ENCODE measurements around the gene SAP30BP. TPM values are rescaled to one million over a fixed set of nuclear protein-coding genes. Genes with fewer than 3 reads are reported as not detected.

SAP30BP gene
- total RNA-seq, 2 donors from 2014 or later, result 96.5 to 113 TPM

- no peaks in the 10 kb centered on the region for H3K27me3 ChIP-seq (ENCODE audit: control insufficient read depth, insufficient read depth, low read length, poor library complexity, severe bottlenecking)
- H3K9ac ChIP-seq (ENCODE audit: extremely low read depth, low read length, poor library complexity, severe bottlenecking), result no peak overlapping the region
- TF ChIP-seq CTCF (conservative IDR thresholded peaks at IDR 0.05), result peak; percentile 78
- no peaks in the 10 kb centered on the region for H3K36me3 ChIP-seq (ENCODE audit: control insufficient read depth, insufficient read depth, low read length)
- peaks cover 3% of the 10 kb centered on the region for H3K27me3 Mint-ChIP-seq (ENCODE audit: insufficient read depth)
- no peaks in the 10 kb centered on the region for H3K36me3 Mint-ChIP-seq (ENCODE audit: low read depth)
- H3K9me3 Mint-ChIP-seq, result no peaks in the 10 kb centered on the region
- no peak overlapping the region for H3K27ac ChIP-seq (ENCODE audit: low read depth, low read length)
- 84 to 87% methylated on average over 25 to 36 of the region's 36 CpGs for WGBS, 2 experiments (ENCODE audit: insufficient coverage in 1 of 2, insufficient read length in 1 of 2)
- no peaks in the 10 kb centered on the region for H3K9me3 ChIP-seq (ENCODE audit: control insufficient read depth, low read length)
- no peak overlapping the region for H3K4me3 Mint-ChIP-seq
- peak; percentile 97 for DNase-seq
- peaks cover 6% of the 10 kb centered on the region for H3K4me1 Mint-ChIP-seq
- H3K4me3 ChIP-seq (ENCODE audit: low read length), result no peak overlapping the region
- peaks cover 7% of the 10 kb centered on the region for H3K4me1 ChIP-seq (ENCODE audit: control insufficient read depth, insufficient read depth, low read length)
- no peak overlapping the region for H3K27ac Mint-ChIP-seq
These were observed 47.4 kb upstream of the SAP30BP start for GRCh38 chr17:75619506-75620431.

GRCh38 chr17:75621489-75621888 is 45.6 kb upstream of the SAP30BP start:
- no peak for TF ChIP-seq CTCF (conservative IDR thresholded peaks at IDR 0.05)
- Histone ChIP-seq H3K27me3 (ENCODE audit: control insufficient read depth, insufficient read depth, low read length, poor library complexity, severe bottlenecking) (no peaks in the 10 kb centered on the region), H3K4me1 (ENCODE audit: control insufficient read depth, insufficient read depth, low read length) (peaks cover 7% of the 10 kb centered on the region), H3K9me3 (ENCODE audit: control insufficient read depth, low read length) (no peaks in the 10 kb centered on the region), H3K9ac (ENCODE audit: extremely low read depth, low read length, poor library complexity, severe bottlenecking) (no peak overlapping the region), H3K36me3 (ENCODE audit: control insufficient read depth, insufficient read depth, low read length) (no peaks in the 10 kb centered on the region), H3K27ac (ENCODE audit: low read depth, low read length) (no peak overlapping the region), H3K4me3 (ENCODE audit: low read length) (no peak overlapping the region)
- H3K9me3 Mint-ChIP-seq, result no peaks in the 10 kb centered on the region
- H3K36me3 Mint-ChIP-seq (ENCODE audit: low read depth), result no peaks in the 10 kb centered on the region
- no peak overlapping the region for H3K27ac Mint-ChIP-seq
- H3K27me3 Mint-ChIP-seq (ENCODE audit: insufficient read depth), result peaks cover 3% of the 10 kb centered on the region
- no peak overlapping the region for H3K4me3 Mint-ChIP-seq
- 93 to 100% methylated on average over 3 to 4 of the region's 4 CpGs for WGBS, 2 experiments (ENCODE audit: insufficient coverage in 1 of 2, insufficient read length in 1 of 2)
- peaks cover 6% of the 10 kb centered on the region for H3K4me1 Mint-ChIP-seq
- no peak for DNase-seq

- Histone ChIP-seq H3K4me1 (ENCODE audit: control insufficient read depth, insufficient read depth, low read length) (peaks cover 7% of the 10 kb centered on the region), H3K9ac (ENCODE audit: extremely low read depth, low read length, poor library complexity, severe bottlenecking) (no peak overlapping the region), H3K4me3 (ENCODE audit: low read length) (no peak overlapping the region), H3K9me3 (ENCODE audit: control insufficient read depth, low read length) (no peaks in the 10 kb centered on the region), H3K27ac (ENCODE audit: low read depth, low read length) (no peak overlapping the region), H3K27me3 (ENCODE audit: control insufficient read depth, insufficient read depth, low read length, poor library complexity, severe bottlenecking) (no peaks in the 10 kb centered on the region), H3K36me3 (ENCODE audit: control insufficient read depth, insufficient read depth, low read length) (no peaks in the 10 kb centered on the region)
- peaks cover 6% of the 10 kb centered on the region for H3K4me1 Mint-ChIP-seq
- no peak for DNase-seq
- H3K9me3 Mint-ChIP-seq, result no peaks in the 10 kb centered on the region
- no peaks in the 10 kb centered on the region for H3K36me3 Mint-ChIP-seq (ENCODE audit: low read depth)
- no peak overlapping the region for H3K4me3 Mint-ChIP-seq
- WGBS, 2 experiments (ENCODE audit: insufficient coverage in 1 of 2, insufficient read length in 1 of 2), result 86 to 93% methylated on average over 7 to 8 of the region's 8 CpGs
- H3K27me3 Mint-ChIP-seq (ENCODE audit: insufficient read depth), result peaks cover 3% of the 10 kb centered on the region
- no peak for TF ChIP-seq CTCF (conservative IDR thresholded peaks at IDR 0.05)
- H3K27ac Mint-ChIP-seq, result no peak overlapping the region
These were observed 45.1 kb upstream of the SAP30BP start for GRCh38 chr17:75622076-75622475.
